SK-N-MC (cell line): ENCODE data around the gene ZNF774.
"Not testable (repeated sequence)": the region's sequence is repeated elsewhere in the genome, so short reads cannot be mapped to it uniquely, and the experiment has no call there.

Experiments
- DNase-seq: peaks from one replicate; pipeline ENCODE4 v3.0.0-alpha.2; 2011; ENCODE audit warnings: low read depth, low spot score
- H3K27ac ChIP-seq: fragments of 200-600 bp; sonication (generic); 2 replicates; pipeline ENCODE4 v1.5.1; 2016; ENCODE audit warnings: mixed run types
- H3K36me3 ChIP-seq: fragments of 200-600 bp; sonication (generic); 2 replicates; pipeline ENCODE4 v1.6.1; 2017; ENCODE audit warnings: antibody characterized with exemption, low read length, mixed read lengths; ENCODE audit not compliant: insufficient read depth
- H3K4me3 ChIP-seq: fragments of 200-600 bp; sonication (generic); 2 replicates; pipeline ENCODE4 v1.5.1; 2016
- H3K9ac ChIP-seq: fragments of 200-600 bp; sonication (generic); 2 replicates; pipeline ENCODE4 v1.8.0; 2017; ENCODE audit warnings: mixed run types, mixed read lengths; ENCODE audit not compliant: insufficient read length
- H3K9me3 ChIP-seq: fragments of 200-600 bp; sonication (generic); 2 replicates; pipeline ENCODE4 v1.6.1; 2017; ENCODE audit warnings: low read depth, mild to moderate bottlenecking, antibody characterized with exemption, low read length, moderate library complexity, mixed read lengths
- EZH2 ChIP-seq: fragments of 200-600 bp; sonication (generic); IDR thresholded peaks from one replicate; pipeline ENCODE4 v1.6.1; 2017; ENCODE audit warnings: antibody characterized with exemption
- FOXP2 ChIP-seq: optimal IDR thresholded peaks from 2 replicates; pipeline ENCODE3; 2011; ENCODE audit warnings: mild to moderate bottlenecking, moderate library complexity; ENCODE audit not compliant: insufficient read depth; ENCODE audit errors: extremely low read length, control extremely low read depth
- POLR2AphosphoS5 ChIP-seq: IDR thresholded peaks from 2 replicates; pipeline ENCODE4 v1.6.1; 2012; ENCODE audit warnings: mild to moderate bottlenecking, low read depth, low read length, borderline replicate concordance

The ZNF774 gene

DNA sequence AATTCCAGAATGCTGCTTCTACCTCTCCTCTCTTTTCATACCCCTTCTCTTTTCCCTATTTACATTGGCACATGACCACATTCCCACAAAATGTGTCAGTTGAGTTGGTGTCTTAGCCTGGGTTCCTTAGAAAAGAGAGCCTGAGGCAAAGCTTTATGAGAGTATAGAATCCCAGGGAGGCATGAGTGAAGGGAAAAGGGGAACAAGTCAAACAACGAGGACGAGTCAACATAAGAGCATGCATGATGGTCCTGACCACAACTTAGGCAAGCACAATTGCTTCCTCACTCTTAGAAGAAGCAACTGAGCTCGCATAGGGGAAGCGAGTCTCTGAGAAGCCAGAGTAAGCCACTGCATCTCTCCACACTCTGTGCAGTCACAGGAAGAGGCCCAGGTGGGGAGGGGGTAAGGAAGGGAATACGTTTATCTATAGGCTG lies 15.4 kb upstream of the ZNF774 start:
- Histone ChIP-seq H3K27ac (no peak overlapping the region; the same call in 1 of the 2 replicates), H3K36me3 (no peaks in the 10 kb centered on the region), H3K4me3 (no peak overlapping the region), H3K9ac (no peak overlapping the region), H3K9me3 (no peaks in the 10 kb centered on the region)
- no peak for DNase-seq
- TF ChIP-seq FOXP2 (no peak), POLR2AphosphoS5 (no peak), EZH2 (no peak)

DNA sequence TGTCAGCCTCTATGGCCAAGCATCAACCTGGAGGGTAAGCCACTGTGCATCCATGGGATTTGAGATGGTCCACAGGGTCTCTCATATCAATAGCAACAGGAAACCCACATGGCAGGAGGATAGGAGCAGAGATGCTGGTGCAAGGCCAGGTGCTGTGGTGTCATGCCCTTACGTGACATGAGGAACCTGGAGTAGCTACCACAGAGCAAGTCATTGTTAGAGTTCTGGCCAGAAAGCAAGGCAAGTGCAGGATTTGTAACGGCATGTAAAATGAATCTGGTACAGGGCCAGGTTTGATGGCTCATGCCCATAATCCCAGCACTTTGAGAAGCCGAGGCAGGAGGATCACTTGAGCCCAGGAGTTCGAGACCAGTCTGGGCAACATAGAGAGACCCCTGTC lies 14.8 kb upstream of the ZNF774 start:
- Histone ChIP-seq H3K9me3 (no peaks in the 10 kb centered on the region), H3K27ac (no peak overlapping the region), H3K4me3 (no peak overlapping the region), H3K9ac (no peak overlapping the region), H3K36me3 (no peaks in the 10 kb centered on the region)
- no peak for DNase-seq
- TF ChIP-seq EZH2 (no peak), POLR2AphosphoS5 (no peak), FOXP2 (no peak)

DNA sequence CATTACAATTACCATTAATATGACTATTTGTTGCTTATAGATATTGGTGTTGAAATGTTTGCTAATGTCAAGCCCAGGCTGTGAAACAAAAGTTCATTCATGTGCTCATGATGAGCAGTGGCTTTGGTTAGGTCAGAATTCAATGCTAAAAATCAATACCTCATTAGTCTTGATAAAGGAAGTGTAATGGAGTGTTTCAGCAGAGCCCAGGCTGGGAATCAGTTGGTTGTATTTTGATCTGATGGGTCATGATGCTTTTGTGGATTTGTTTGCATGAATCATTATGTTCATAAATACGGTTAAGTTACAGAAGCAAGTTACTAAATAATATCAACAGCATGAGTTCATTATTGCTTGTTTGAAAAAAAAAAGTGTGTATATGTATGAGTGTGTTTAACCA lies 13.6 kb upstream of the ZNF774 start:
- no peak for TF ChIP-seq POLR2AphosphoS5

DNA sequence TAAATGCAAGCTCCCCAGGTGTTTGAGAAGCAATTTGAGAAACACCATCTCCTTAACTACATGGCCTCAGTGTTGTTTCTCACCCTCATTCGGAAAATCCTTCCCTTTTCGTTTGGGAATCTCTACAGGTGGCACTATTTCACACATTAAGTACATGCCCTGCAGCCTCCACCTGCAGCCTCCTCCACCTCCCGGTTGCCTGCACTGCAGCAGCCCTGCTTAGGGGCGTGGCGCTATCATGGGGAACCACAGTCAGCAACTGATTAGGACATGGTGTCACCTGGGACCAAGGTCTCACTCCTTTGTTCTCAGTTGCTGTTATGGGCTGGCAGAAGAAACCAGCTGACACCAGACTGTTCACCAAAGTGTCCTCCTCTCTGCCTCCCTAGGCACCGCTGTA lies 11.7 kb upstream of the ZNF774 start:
- Histone ChIP-seq H3K27ac (no peak overlapping the region), H3K36me3 (no peaks in the 10 kb centered on the region), H3K4me3 (no peak overlapping the region), H3K9me3 (no peaks in the 10 kb centered on the region), H3K9ac (no peak overlapping the region)
- no peak for DNase-seq
- no peak for TF ChIP-seq EZH2
- no peak for TF ChIP-seq FOXP2
- no peak for TF ChIP-seq POLR2AphosphoS5

More for the DNA sequence above, 13.6 kb upstream of the ZNF774 start:
- Histone ChIP-seq H3K4me3 (no peak overlapping the region), H3K27ac (no peak overlapping the region), H3K36me3 (no peaks in the 10 kb centered on the region), H3K9me3 (no peaks in the 10 kb centered on the region), H3K9ac (no peak overlapping the region)
- DNase-seq: no peak

DNA sequence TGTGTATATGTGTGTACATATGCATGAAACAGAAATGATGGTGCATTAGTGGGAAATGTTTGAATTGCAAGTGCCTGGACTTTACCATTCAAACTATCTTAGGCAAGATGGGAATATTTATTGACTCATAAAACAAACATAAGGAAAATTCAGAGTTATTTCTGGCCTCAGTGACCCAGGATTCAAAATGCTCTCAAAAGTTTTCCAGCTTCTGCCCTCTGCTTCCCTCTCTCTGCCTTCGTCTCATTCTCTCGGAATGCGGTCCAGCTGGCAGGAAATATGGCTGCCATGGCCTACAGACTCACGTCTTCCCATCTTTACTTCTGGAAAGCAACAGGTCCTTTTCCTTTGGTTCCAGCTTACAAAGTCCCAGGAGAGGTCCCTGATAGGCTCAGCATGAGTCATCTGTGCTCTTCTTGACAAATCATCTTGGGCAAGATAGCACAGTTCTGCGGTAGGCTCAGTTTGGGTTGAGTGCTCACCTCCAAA lies 8.7 kb upstream of the ZNF774 start:
- no peak overlapping the region for H3K4me3 ChIP-seq
- H3K9ac ChIP-seq: no peak overlapping the region
- no peaks in the 10 kb centered on the region for H3K36me3 ChIP-seq
- no peak for TF ChIP-seq FOXP2
- TF ChIP-seq POLR2AphosphoS5: no peak
- no peak for TF ChIP-seq EZH2
- no peak overlapping the region for H3K27ac ChIP-seq
- DNase-seq: no peak
- no peaks in the 10 kb centered on the region for H3K9me3 ChIP-seq

DNA sequence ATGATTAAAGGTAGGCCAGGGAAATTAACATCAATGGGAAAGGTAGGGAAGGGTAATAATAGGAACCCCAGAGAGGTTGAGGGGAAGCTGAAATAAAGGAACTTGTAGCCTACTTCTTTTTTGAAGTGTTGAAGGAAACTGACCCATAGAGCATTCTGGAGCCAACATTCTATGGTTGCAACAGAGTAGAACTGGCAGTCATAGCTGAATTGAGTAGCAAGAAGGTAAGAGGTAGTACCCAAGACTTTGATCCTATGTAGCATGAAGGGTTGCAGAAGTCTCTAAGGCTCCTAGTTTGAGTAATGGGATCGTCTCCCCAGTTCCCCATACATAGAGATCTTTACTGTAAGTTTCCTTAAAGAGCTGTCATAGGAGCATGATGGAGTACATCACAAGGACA lies 7.4 kb upstream of the ZNF774 start:
- no peaks in the 10 kb centered on the region for H3K9me3 ChIP-seq
- H3K36me3 ChIP-seq: no peaks in the 10 kb centered on the region
- H3K4me3 ChIP-seq: no peak overlapping the region
- TF ChIP-seq EZH2: no peak
- no peak for TF ChIP-seq FOXP2
- no peak for TF ChIP-seq POLR2AphosphoS5
- DNase-seq: no peak
- H3K9ac ChIP-seq: no peak overlapping the region
- H3K27ac ChIP-seq: no peak overlapping the region

DNA sequence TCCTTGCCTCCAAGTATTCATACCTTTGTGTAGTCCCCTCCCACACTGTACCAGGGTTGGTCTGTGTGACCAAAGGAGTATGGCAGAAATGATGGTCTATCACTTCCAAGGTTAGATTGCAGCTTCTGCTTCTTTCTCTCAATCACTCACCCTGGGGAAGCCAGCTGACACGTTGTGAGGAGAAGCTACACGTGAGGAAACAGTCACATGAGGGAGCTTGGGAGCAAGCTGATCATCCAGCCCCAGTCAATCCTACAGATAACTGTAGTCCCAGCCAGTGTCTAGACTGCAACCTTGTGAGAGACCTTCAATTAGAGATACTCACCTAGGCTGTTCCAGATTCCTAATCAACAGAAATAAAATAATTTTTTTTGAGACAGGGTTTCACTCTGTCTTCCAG lies 6.2 kb upstream of the ZNF774 start:
- TF ChIP-seq EZH2 (no peak), FOXP2 (no peak), POLR2AphosphoS5 (no peak)

DNA sequence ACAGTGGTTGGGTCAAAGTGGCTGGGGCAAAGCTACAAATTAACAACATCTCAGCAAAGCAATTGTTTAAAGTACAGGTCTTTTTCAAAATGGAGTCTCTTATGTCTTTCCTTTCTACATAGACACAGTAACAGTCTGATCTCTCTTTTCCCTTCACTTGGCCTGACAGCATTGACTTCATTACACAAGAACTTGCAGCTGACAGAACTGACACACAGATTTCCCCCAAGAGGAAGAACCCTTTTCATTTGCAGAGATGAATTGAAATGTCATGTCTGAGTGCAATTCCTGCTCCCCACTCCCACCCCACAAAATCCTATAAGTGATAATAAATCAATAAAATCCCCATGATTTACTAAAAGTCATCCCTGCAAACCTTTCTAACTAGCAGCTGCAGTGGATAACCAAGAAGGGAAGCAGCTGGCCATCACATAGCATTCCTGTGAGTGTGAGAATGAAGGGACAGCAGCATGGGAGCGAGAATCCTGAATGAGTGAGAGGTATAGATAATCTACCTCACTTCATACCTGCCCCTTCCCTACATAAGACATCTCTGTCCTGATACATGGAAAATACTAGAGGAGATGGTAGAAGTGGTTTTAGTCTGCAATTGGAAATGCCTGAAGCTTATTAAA lies 4.5 kb upstream of the ZNF774 start:
- DNase-seq, H3K9me3 ChIP-seq, H3K9ac ChIP-seq, H3K27ac ChIP-seq, H3K36me3 ChIP-seq, H3K4me3 ChIP-seq: not testable (repeated sequence)

More for the DNA sequence above, 6.2 kb upstream of the ZNF774 start:
- Histone ChIP-seq H3K9ac (no peak overlapping the region), H3K27ac (no peak overlapping the region), H3K36me3 (no peaks in the 10 kb centered on the region), H3K4me3 (no peak overlapping the region), H3K9me3 (no peaks in the 10 kb centered on the region)
- no peak for DNase-seq

DNA sequence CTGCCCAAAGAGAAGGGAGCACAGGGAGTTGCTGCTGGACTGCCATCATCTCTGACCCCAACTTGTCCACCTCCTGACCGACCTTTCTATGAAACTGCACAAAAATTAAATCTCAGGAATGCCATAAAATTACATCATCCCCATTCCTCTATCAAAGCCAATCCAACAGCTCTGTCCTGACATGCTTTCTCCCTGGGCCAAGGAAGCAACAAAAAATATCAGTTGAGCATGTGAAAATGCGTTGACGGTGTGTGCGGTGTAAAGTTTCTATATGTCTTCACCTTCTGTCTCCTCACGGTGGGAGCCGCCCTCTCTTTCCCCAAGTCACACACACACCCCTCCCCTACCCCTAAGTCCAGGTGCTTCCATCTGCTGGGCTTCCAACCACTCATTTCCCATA lies 3.6 kb upstream of the ZNF774 start:
- H3K27ac ChIP-seq: no peak overlapping the region
- no peaks in the 10 kb centered on the region for H3K36me3 ChIP-seq
- no peak overlapping the region for H3K4me3 ChIP-seq
- H3K9me3 ChIP-seq: no peaks in the 10 kb centered on the region
- no peak overlapping the region for H3K9ac ChIP-seq
- TF ChIP-seq POLR2AphosphoS5 (no peak), FOXP2 (no peak), EZH2 (no peak)
- DNase-seq: no peak

DNA sequence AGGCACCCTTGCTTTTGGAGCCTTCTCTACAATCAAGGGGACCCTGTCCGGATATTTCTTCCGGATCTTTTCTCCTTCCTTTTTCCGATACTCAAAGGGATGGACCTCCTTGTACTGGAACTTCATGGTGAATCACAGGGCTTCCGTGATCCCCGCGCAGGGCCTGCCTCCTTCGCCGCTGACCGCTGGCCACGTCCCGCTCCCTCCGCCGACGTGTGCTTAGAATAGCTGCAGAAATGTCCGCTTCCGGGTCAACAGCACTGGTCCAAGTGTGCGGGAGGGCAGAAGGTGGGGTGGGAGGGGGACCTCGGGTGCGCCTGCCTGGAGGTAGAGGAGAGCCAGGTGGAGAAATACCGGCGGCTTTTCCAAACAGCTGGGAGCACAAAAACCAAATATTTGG lies 3.0 kb upstream of the ZNF774 start:
- Histone ChIP-seq H3K4me3 (no peak overlapping the region), H3K36me3 (no peaks in the 10 kb centered on the region), H3K9ac (no peak overlapping the region), H3K9me3 (no peaks in the 10 kb centered on the region), H3K27ac (no peak overlapping the region)
- DNase-seq: no peak
- TF ChIP-seq POLR2AphosphoS5 (no peak), EZH2 (no peak), FOXP2 (no peak)
